GM21390 (cell line): Measurements from ENCODE around the gene KCNQ1.

ENCODE experiments used
- ATAC-seq: cut with Tn5 transposase; IDR thresholded peaks from one replicate; pipeline ENCODE4 v1.9.1; 2021; ENCODE audit not compliant: unreplicated experiment

The KCNQ1 gene

GRCh38 chr11:2812371-2812991 is 367.7 kb downstream of the KCNQ1 start:
- ATAC-seq: no peak

- ATAC-seq: no peak
Measured at GRCh38 chr11:2813141-2813908, 368.5 kb downstream of the KCNQ1 start.

GRCh38 chr11:2813968-2814367 is 369.2 kb downstream of the KCNQ1 start:
- no peak for ATAC-seq

GRCh38 chr11:2814751-2815150 is 369.9 kb downstream of the KCNQ1 start:
- no peak for ATAC-seq

GRCh38 chr11:2815762-2816496 is 371.1 kb downstream of the KCNQ1 start:
- ATAC-seq: no peak

GRCh38 chr11:2816523-2816922 is 371.7 kb downstream of the KCNQ1 start:
- no peak for ATAC-seq

- ATAC-seq: no peak
Measured at GRCh38 chr11:2816941-2817421, 372.2 kb downstream of the KCNQ1 start.

- ATAC-seq: no peak
Measured at GRCh38 chr11:2817431-2817830, 372.6 kb downstream of the KCNQ1 start.

- ATAC-seq: no peak
Measured at GRCh38 chr11:2818021-2818420, 373.2 kb downstream of the KCNQ1 start.

GRCh38 chr11:2818503-2818902 is 373.7 kb downstream of the KCNQ1 start:
- ATAC-seq: no peak

GRCh38 chr11:2819316-2819715 is 374.5 kb downstream of the KCNQ1 start:
- no peak for ATAC-seq

GRCh38 chr11:2820976-2821375 is 376.2 kb downstream of the KCNQ1 start:
- ATAC-seq: no peak

- ATAC-seq: no peak
Measured at GRCh38 chr11:2821891-2822290, 377.1 kb downstream of the KCNQ1 start.

GRCh38 chr11:2824851-2825250 is 380.0 kb downstream of the KCNQ1 start:
- ATAC-seq: no peak

- ATAC-seq: no peak
Measured at GRCh38 chr11:2825261-2825888, 380.6 kb downstream of the KCNQ1 start.

- no peak for ATAC-seq
Measured at GRCh38 chr11:2825889-2826678, 381.3 kb downstream of the KCNQ1 start.

GRCh38 chr11:2826679-2827056 is 381.9 kb downstream of the KCNQ1 start:
- ATAC-seq: no peak

GRCh38 chr11:2827256-2827655 is 382.4 kb downstream of the KCNQ1 start:
- no peak for ATAC-seq

- no peak for ATAC-seq
Measured at GRCh38 chr11:2827792-2828191, 383.0 kb downstream of the KCNQ1 start.

- no peak for ATAC-seq
Measured at GRCh38 chr11:2828585-2829330, 383.9 kb downstream of the KCNQ1 start.
